Measurements from ENCODE around the gene DCTN3.

The DCTN3 gene

GRCh38 chr9:34623374-34624235 is 3.3 kb upstream of the DCTN3 start:
- no peak for DNase-seq (ENCODE audit: low read depth)

GRCh38 chr9:34615132-34615531 is 5.2 kb downstream of the DCTN3 start:
- DNase-seq (ENCODE audit: low read depth) = no peak

GRCh38 chr9:34612788-34613390 is 7.4 kb downstream of the DCTN3 start:
- DNase-seq (ENCODE audit: low read depth) = peak; percentile 67

GRCh38 chr9:34611811-34612787 is 8.2 kb downstream of the DCTN3 start, which contains the start of gene RPP25L:
Gene RPP25L (minus strand): TSS chr9:34612097. CDS start chr9:34611296, 801 bp downstream.
- peak; percentile 86 for DNase-seq (ENCODE audit: low read depth)

GRCh38 chr9:34611251-34611810 is 9.0 kb downstream of the DCTN3 start:
- no peak for DNase-seq (ENCODE audit: low read depth)

GRCh38 chr9:34610434-34611206 is 9.7 kb downstream of the DCTN3 start:
- DNase-seq (ENCODE audit: low read depth) = no peak

GRCh38 chr9:34607331-34607730 is 13.0 kb downstream of the DCTN3 start:
- no peak for DNase-seq (ENCODE audit: low read depth)

GRCh38 chr9:34606905-34607304 is 13.4 kb downstream of the DCTN3 start:
- no peak for DNase-seq (ENCODE audit: low read depth)

GRCh38 chr9:34606190-34606589 is 14.1 kb downstream of the DCTN3 start:
- no peak for DNase-seq (ENCODE audit: low read depth)

- DNase-seq (ENCODE audit: low read depth) = peak; percentile 60
Observed at GRCh38 chr9:34603610-34604231, 16.6 kb downstream of the DCTN3 start.

GRCh38 chr9:34601937-34602573 is 18.2 kb downstream of the DCTN3 start:
- no peak for DNase-seq (ENCODE audit: low read depth)

GRCh38 chr9:34600908-34601307 is 19.4 kb downstream of the DCTN3 start:
- no peak for DNase-seq (ENCODE audit: low read depth)

- no peak for DNase-seq (ENCODE audit: low read depth)
Observed at GRCh38 chr9:34599546-34599945, 20.7 kb downstream of the DCTN3 start.

GRCh38 chr9:34594177-34594576 is 26.1 kb downstream of the DCTN3 start:
- no peak for DNase-seq (ENCODE audit: low read depth)

- no peak for DNase-seq (ENCODE audit: low read depth)
Observed at GRCh38 chr9:34592895-34593601, 27.2 kb downstream of the DCTN3 start.

GRCh38 chr9:34591917-34592866 is 28.1 kb downstream of the DCTN3 start:
- DNase-seq (ENCODE audit: low read depth) = no peak

- peak; percentile 73 for DNase-seq (ENCODE audit: low read depth)
Observed at GRCh38 chr9:34591248-34591916, 28.9 kb downstream of the DCTN3 start.
